WTC11 (cell line): ENCODE data around the gene BABAM2. TPM values are rescaled to one million over a fixed set of nuclear protein-coding genes. Genes with fewer than 3 reads are reported as not detected.

Experiments used
- ATAC-seq: fragments of 200-7000 bp; cut with Tn5 transposase; 2 replicates; pipeline ENCODE4 v1.10.0; 2021; ENCODE audit warnings: mild to moderate bottlenecking, moderate library complexity
- CTCF ChIA-PET: fragments of 300-600 bp; sonication (Branson Sonifier 250); formaldehyde crosslinking; loops from one replicate; lab custom pipeline; 2021; ENCODE audit warnings: antibody characterized with exemption; lab: Charles Lee
- POLR2A ChIA-PET: fragments of 350-600 bp; sonication (Branson Sonifier 250); formaldehyde crosslinking; loops from one replicate; lab custom pipeline; 2021; ENCODE audit warnings: antibody characterized with exemption; lab: Charles Lee
- DNase-seq: peaks from one replicate; pipeline ENCODE4 v3.0.0; 2021; ENCODE audit warnings: low spot score
- H3K27ac Mint-ChIP-seq: 2 replicates; pipeline ENCODE4 v1.8.0; 2021; ENCODE audit warnings: mixed read lengths
- H3K27me3 Mint-ChIP-seq: 2 replicates; pipeline ENCODE4 v1.8.0; 2021; ENCODE audit warnings: low read depth, mild to moderate bottlenecking, moderate library complexity, mixed read lengths
- H3K36me3 Mint-ChIP-seq: 2 replicates; pipeline ENCODE4 v1.8.0; 2021; ENCODE audit warnings: mixed read lengths
- H3K4me1 Mint-ChIP-seq: 2 replicates; pipeline ENCODE4 v1.8.0; 2022; ENCODE audit warnings: mixed read lengths
- H3K4me3 Mint-ChIP-seq: 2 replicates; pipeline ENCODE4 v1.8.0; 2021; ENCODE audit warnings: mild to moderate bottlenecking, moderate library complexity, mixed read lengths
- H3K9me3 Mint-ChIP-seq: 2 replicates; pipeline ENCODE4 v1.8.0; 2021; ENCODE audit warnings: mixed read lengths
- EMX1 ChIP-seq: fragments of 250-450 bp; sonication (Bioruptor Pico); IDR thresholded peaks from 2 replicates; pipeline ENCODE4 v1.8.0; 2021; ENCODE audit warnings: mild to moderate bottlenecking
- ESRRA ChIP-seq: sonication (generic); formaldehyde crosslinking; IDR thresholded peaks from 2 replicates; pipeline ENCODE4 v1.8.1; 2022; ENCODE audit warnings: mild to moderate bottlenecking, missing genetic modification reagents, borderline replicate concordance
- FOXP1 ChIP-seq: sonication (generic); formaldehyde crosslinking; IDR thresholded peaks from 2 replicates; pipeline ENCODE4 v1.8.0; 2022; ENCODE audit warnings: missing genetic modification reagents, mild to moderate bottlenecking, moderate library complexity, borderline replicate concordance
- GRHL2 ChIP-seq: fragments of 250-450 bp; sonication (Bioruptor Pico); IDR thresholded peaks from 2 replicates; pipeline ENCODE4 v1.8.0; 2022; ENCODE audit warnings: mild to moderate bottlenecking, moderate library complexity; ENCODE audit not compliant: insufficient replicate concordance, severe bottlenecking
- IRF2 ChIP-seq: sonication (generic); formaldehyde crosslinking; IDR thresholded peaks from 2 replicates; pipeline ENCODE4 v1.8.0; 2022; ENCODE audit warnings: low read depth, missing genetic modification reagents, borderline replicate concordance
- MXD4 ChIP-seq: fragments of 250-450 bp; sonication (Bioruptor Pico); IDR thresholded peaks from 2 replicates; pipeline ENCODE4 v1.8.0; 2021; ENCODE audit warnings: mild to moderate bottlenecking, moderate library complexity, borderline replicate concordance
- NFATC4 ChIP-seq: fragments of 250-450 bp; sonication (Bioruptor Pico); IDR thresholded peaks from 2 replicates; pipeline ENCODE4 v1.9.0; 2021; ENCODE audit warnings: mild to moderate bottlenecking
- NFE2L1 ChIP-seq: sonication (generic); formaldehyde crosslinking; IDR thresholded peaks from 2 replicates; pipeline ENCODE4 v1.8.1; 2023; ENCODE audit warnings: missing genetic modification reagents
- NFYB ChIP-seq: sonication (generic); formaldehyde crosslinking; conservative IDR thresholded peaks from 2 replicates; pipeline ENCODE4 v1.8.0; 2022; ENCODE audit warnings: low read depth, missing genetic modification reagents
- NR2C2 ChIP-seq: sonication (generic); formaldehyde crosslinking; IDR thresholded peaks from 2 replicates; pipeline ENCODE4 v1.8.0; 2022; ENCODE audit warnings: mild to moderate bottlenecking, missing genetic modification reagents
- PRRX2 ChIP-seq: fragments of 250-450 bp; sonication (Bioruptor Pico); IDR thresholded peaks from 2 replicates; pipeline ENCODE4 v1.8.0; 2021; ENCODE audit warnings: mild to moderate bottlenecking
- total RNA-seq: library from RNA; stranded (reverse); gene quantifications from 3 replicates; pipeline ENCODE4 v1.2.3, GENCODE V29; 2021
- TF ChIP-seq, protein P1 (sequence below): sonication (generic); formaldehyde crosslinking; IDR thresholded peaks from 2 replicates; pipeline ENCODE4 v1.8.0; 2022; ENCODE audit warnings: mild to moderate bottlenecking, missing genetic modification reagents
- TF ChIP-seq, protein P2 (sequence below): sonication (generic); formaldehyde crosslinking; IDR thresholded peaks from 2 replicates; pipeline ENCODE4 v1.8.1; 2023; ENCODE audit warnings: mild to moderate bottlenecking, missing genetic modification reagents, moderate library complexity
- TF ChIP-seq, protein P3 (sequence below): sonication (generic); formaldehyde crosslinking; IDR thresholded peaks from 2 replicates; pipeline ENCODE4 v1.8.1; 2023; ENCODE audit warnings: mild to moderate bottlenecking, moderate library complexity, missing genetic modification reagents
- TF ChIP-seq, protein P4 (sequence below): fragments of 250-450 bp; sonication (Bioruptor Pico); IDR thresholded peaks from 2 replicates; pipeline ENCODE4 v1.9.0; 2021; ENCODE audit warnings: moderate library complexity, mild to moderate bottlenecking, inconsistent platforms, borderline replicate concordance
- TF ChIP-seq, protein P5 (sequence below): fragments of 200-600 bp; IDR thresholded peaks from 2 replicates; pipeline ENCODE4 v1.8.0; 2022; ENCODE audit warnings: antibody characterized with exemption
- TF ChIP-seq, protein P6 (sequence below): fragments of 250-450 bp; sonication (Bioruptor Pico); IDR thresholded peaks from 2 replicates; pipeline ENCODE4 v1.9.0; 2021; ENCODE audit warnings: mild to moderate bottlenecking

BABAM2 gene
- total RNA-seq, 1 experiment from 2014 or later = 16.5 TPM

DNA sequence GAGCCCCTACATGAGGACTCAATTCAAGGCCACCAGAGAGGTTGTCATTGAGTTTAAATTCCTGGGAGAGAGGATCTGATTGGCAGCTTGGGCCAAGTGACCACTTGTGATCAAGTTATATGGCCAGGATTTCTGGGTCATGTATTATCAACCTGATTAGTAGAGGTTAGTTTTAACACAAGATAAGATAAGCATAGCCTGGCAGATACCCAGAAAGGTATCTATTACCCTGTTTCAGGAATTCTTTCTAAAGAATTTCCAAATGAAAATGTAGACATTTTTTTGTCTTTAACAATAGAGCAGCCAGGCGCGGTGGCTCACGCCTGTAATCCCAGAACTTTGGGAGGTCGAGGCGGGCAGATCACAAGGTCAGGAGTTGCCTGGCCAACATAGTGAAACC, 50.5 kb downstream of the BABAM2 start:
- POLR2A ChIA-PET = no interaction called here
- TF ChIP-seq, protein P1, sequence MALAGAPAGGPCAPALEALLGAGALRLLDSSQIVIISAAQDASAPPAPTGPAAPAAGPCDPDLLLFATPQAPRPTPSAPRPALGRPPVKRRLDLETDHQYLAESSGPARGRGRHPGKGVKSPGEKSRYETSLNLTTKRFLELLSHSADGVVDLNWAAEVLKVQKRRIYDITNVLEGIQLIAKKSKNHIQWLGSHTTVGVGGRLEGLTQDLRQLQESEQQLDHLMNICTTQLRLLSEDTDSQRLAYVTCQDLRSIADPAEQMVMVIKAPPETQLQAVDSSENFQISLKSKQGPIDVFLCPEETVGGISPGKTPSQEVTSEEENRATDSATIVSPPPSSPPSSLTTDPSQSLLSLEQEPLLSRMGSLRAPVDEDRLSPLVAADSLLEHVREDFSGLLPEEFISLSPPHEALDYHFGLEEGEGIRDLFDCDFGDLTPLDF (CRISPR knock-in tag) = no peak
- TF ChIP-seq, protein P2, sequence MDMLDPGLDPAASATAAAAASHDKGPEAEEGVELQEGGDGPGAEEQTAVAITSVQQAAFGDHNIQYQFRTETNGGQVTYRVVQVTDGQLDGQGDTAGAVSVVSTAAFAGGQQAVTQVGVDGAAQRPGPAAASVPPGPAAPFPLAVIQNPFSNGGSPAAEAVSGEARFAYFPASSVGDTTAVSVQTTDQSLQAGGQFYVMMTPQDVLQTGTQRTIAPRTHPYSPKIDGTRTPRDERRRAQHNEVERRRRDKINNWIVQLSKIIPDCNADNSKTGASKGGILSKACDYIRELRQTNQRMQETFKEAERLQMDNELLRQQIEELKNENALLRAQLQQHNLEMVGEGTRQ = no peak
- TF ChIP-seq, protein P3, sequence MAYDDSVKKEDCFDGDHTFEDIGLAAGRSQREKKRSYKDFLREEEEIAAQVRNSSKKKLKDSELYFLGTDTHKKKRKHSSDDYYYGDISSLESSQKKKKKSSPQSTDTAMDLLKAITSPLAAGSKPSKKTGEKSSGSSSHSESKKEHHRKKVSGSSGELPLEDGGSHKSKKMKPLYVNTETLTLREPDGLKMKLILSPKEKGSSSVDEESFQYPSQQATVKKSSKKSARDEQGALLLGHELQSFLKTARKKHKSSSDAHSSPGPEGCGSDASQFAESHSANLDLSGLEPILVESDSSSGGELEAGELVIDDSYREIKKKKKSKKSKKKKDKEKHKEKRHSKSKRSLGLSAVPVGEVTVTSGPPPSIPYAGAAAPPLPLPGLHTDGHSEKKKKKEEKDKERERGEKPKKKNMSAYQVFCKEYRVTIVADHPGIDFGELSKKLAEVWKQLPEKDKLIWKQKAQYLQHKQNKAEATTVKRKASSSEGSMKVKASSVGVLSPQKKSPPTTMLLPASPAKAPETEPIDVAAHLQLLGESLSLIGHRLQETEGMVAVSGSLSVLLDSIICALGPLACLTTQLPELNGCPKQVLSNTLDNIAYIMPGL (CRISPR knock-in tag) = no peak
- TF ChIP-seq EMX1 (CRISPR knock-in tag) (no peak), MXD4 (no peak)
- ATAC-seq (no peak), DNase-seq (no peak)
- Mint-ChIP-seq H3K9me3 (no peaks in the 10 kb centered on the region), H3K27ac (no peak overlapping the region), H3K36me3 (no peaks in the 10 kb centered on the region), H3K4me1 (peaks cover 11% of the 10 kb centered on the region), H3K27me3 (peaks cover 41% of the 10 kb centered on the region), H3K4me3 (no peak overlapping the region)
- CTCF ChIA-PET = no interaction called here

DNA sequence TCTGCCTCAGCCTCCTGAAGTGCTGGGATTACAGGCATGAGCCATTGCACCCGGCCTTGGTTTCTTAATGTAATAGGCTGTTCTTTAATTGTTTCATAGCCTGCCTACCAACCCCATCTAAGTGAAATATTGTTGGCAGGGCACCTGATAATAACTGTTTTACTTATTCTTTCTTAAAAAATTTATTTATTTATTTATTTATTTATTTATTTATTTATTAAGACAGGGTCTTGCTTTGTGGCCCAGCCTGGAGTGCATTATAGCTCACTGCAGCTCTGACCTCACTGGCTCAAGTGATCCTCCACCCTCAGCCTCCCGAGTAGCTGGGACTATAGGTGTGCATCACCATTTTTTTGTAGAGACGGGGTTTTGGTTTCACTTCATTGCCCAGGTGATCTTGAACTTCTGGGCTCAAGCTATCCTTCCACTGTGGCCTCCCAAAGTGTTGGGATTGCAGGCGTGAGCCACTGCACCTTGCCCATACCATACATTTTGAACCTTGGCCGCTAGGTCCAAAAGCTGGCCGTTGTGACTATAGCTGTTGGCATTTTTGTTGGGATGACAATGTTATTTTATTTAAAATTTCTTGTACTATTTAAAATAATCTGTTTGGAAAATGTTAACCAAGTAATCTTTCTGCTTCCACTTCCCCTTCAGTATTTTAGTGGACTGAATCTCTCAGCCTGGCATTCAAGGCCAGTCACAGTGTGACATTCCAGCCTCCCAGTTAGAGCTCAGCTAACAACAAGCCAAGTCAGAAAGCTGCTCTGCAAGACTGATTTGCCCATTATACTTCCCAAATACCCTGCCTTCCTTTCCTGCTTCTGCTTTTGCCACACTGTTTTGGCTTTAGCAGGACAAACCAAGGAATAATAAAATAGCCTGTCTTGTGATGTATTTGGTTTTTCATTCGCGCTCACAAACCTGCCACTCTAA, 52.4 kb downstream of the BABAM2 start:
- Mint-ChIP-seq H3K27ac (no peak overlapping the region), H3K27me3 (peaks cover 60% of the 10 kb centered on the region)
- no peak for DNase-seq
- POLR2A ChIA-PET = no interaction called here
- peak; percentile 34; the same call in 1 of the 2 replicates for ATAC-seq
- TF ChIP-seq PRRX2 (no peak), FOXP1 (CRISPR knock-in tag) (no peak), MXD4 (no peak), NFATC4 (no peak), NFE2L1 (CRISPR knock-in tag) (no peak), IRF2 (no peak)
- TF ChIP-seq, protein P4, sequence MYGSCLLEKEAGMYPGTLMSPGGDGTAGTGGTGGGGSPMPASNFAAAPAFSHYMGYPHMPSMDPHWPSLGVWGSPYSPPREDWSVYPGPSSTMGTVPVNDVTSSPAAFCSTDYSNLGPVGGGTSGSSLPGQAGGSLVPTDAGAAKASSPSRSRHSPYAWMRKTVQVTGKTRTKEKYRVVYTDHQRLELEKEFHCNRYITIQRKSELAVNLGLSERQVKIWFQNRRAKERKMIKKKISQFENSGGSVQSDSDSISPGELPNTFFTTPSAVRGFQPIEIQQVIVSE (CRISPR knock-in tag) = no peak
- TF ChIP-seq, protein P5, sequence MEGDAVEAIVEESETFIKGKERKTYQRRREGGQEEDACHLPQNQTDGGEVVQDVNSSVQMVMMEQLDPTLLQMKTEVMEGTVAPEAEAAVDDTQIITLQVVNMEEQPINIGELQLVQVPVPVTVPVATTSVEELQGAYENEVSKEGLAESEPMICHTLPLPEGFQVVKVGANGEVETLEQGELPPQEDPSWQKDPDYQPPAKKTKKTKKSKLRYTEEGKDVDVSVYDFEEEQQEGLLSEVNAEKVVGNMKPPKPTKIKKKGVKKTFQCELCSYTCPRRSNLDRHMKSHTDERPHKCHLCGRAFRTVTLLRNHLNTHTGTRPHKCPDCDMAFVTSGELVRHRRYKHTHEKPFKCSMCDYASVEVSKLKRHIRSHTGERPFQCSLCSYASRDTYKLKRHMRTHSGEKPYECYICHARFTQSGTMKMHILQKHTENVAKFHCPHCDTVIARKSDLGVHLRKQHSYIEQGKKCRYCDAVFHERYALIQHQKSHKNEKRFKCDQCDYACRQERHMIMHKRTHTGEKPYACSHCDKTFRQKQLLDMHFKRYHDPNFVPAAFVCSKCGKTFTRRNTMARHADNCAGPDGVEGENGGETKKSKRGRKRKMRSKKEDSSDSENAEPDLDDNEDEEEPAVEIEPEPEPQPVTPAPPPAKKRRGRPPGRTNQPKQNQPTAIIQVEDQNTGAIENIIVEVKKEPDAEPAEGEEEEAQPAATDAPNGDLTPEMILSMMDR = no peak
- TF ChIP-seq, all 79 proteins: peak for 0
- no peaks in the 10 kb centered on the region for H3K9me3 Mint-ChIP-seq
- no peak overlapping the region for H3K4me3 Mint-ChIP-seq
- no peaks in the 10 kb centered on the region for H3K36me3 Mint-ChIP-seq
- H3K4me1 Mint-ChIP-seq = peaks cover 16% of the 10 kb centered on the region
- CTCF ChIA-PET = interaction anchor here (0.5 to 1.5 kb wide), 5 partner anchors 10 to 1126 kb away, joined by 3 to 5 read pairs (median 4); no protein-coding TSS in a partner anchor

DNA sequence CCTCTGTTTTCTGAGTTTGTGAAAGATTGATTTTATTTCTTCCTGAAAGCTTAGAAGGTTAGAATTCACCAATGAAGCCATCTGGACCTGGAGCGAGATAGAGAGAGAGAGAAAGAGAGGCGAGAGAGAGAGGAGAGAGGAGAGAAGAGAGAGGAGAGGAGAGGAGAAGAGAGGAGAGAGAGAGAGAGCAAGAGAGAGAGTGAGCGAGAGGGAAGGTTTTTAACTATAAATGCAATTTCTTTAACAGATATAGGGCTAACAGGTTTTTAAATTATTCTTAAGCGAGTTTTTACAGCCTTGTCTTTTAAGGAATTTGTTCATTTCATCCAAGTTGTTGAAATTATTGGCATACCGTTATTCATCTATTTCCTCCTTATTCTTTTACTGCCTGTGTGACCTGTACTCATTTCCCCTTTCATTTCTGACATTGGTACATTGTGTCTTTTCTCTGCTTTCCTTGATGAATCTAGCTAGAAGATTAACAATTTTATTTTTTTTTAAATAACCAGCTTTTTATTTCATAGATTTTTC, 56.1 kb downstream of the BABAM2 start:
- Mint-ChIP-seq H3K36me3 (no peaks in the 10 kb centered on the region), H3K4me3 (no peak overlapping the region), H3K27ac (no peak overlapping the region), H3K4me1 (peaks cover 16% of the 10 kb centered on the region), H3K27me3 (peaks cover 76% of the 10 kb centered on the region), H3K9me3 (no peaks in the 10 kb centered on the region)
- DNase-seq (no peak), ATAC-seq (no peak)
- CTCF ChIA-PET = no interaction called here
- POLR2A ChIA-PET = interaction anchor here (0.6 kb wide), 1 partner anchor 26 kb away, joined by 6 read pairs; no protein-coding TSS in a partner anchor
- TF ChIP-seq ESRRA (CRISPR knock-in tag) (no peak), NR2C2 (no peak), NFYB (CRISPR knock-in tag) (no peak), GRHL2 (CRISPR knock-in tag) (no peak)
- TF ChIP-seq, protein P6, sequence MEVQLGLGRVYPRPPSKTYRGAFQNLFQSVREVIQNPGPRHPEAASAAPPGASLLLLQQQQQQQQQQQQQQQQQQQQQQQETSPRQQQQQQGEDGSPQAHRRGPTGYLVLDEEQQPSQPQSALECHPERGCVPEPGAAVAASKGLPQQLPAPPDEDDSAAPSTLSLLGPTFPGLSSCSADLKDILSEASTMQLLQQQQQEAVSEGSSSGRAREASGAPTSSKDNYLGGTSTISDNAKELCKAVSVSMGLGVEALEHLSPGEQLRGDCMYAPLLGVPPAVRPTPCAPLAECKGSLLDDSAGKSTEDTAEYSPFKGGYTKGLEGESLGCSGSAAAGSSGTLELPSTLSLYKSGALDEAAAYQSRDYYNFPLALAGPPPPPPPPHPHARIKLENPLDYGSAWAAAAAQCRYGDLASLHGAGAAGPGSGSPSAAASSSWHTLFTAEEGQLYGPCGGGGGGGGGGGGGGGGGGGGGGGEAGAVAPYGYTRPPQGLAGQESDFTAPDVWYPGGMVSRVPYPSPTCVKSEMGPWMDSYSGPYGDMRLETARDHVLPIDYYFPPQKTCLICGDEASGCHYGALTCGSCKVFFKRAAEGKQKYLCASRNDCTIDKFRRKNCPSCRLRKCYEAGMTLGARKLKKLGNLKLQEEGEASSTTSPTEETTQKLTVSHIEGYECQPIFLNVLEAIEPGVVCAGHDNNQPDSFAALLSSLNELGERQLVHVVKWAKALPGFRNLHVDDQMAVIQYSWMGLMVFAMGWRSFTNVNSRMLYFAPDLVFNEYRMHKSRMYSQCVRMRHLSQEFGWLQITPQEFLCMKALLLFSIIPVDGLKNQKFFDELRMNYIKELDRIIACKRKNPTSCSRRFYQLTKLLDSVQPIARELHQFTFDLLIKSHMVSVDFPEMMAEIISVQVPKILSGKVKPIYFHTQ = no peak
- TF ChIP-seq, protein P1 (CRISPR knock-in tag) = no peak
